ENCODE results near the gene AGBL1.

DNA sequence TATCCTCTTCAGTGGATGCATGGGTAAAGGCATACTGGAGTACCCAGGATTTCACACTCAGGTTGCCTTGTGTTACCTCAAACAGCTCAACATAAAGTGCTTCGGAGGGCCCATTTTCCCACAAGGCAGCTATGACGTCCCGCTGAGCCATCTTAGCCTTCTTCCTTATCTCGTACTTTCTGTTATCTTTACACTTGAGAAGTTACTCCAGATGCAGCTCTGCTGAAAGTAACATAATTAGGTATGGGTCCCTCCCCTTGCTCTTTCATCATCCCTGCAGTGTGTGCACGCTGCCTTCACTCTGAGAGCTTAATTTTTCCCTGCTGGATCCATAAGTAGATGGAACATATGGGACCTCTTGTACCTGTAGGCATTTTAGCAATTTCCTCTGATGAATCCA is 410.3 kb downstream of the AGBL1 start:
- TF ChIP-seq, protein P1, sequence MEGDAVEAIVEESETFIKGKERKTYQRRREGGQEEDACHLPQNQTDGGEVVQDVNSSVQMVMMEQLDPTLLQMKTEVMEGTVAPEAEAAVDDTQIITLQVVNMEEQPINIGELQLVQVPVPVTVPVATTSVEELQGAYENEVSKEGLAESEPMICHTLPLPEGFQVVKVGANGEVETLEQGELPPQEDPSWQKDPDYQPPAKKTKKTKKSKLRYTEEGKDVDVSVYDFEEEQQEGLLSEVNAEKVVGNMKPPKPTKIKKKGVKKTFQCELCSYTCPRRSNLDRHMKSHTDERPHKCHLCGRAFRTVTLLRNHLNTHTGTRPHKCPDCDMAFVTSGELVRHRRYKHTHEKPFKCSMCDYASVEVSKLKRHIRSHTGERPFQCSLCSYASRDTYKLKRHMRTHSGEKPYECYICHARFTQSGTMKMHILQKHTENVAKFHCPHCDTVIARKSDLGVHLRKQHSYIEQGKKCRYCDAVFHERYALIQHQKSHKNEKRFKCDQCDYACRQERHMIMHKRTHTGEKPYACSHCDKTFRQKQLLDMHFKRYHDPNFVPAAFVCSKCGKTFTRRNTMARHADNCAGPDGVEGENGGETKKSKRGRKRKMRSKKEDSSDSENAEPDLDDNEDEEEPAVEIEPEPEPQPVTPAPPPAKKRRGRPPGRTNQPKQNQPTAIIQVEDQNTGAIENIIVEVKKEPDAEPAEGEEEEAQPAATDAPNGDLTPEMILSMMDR (IDR thresholded peaks at IDR 0.05), result no peak
- no peak for TF ChIP-seq EZH2 (IDR thresholded peaks at IDR 0.05; ENCODE audit: borderline replicate concordance, insufficient read depth, low read depth, low read length, poor library complexity, severe bottlenecking)

Data from B cell (primary cell).